Right lung (tissue), 5 donors: Measurements from ENCODE around the gene SEMA6A. TPM values are rescaled to one million over a fixed set of nuclear protein-coding genes. Genes with fewer than 3 reads are reported as not detected.
"Not testable (repeated sequence)": the region's sequence is repeated elsewhere in the genome, so short reads cannot be mapped to it uniquely, and the experiment has no call there.

Experiments
- DNase-seq, 2 donors: peaks; one replicate each; pipeline ENCODE4 v3.0.0-alpha.2; 2013
- polyA plus RNA-seq, 5 donors: library from polyadenylated mRNA; unstranded; fragments of 120-200 nt; gene quantifications; one replicate each; pipeline versions ENCODE4 v1.2.1 to v1.2.3, GENCODE V29; 2013; ENCODE audit warnings: inconsistent platforms in 1 of 5, low replicate concordance in 1 of 5; ENCODE audit not compliant: insufficient read length in 5 of 5, insufficient read depth in 1 of 5

The SEMA6A gene
- polyA plus RNA-seq, 5 donors = 31.1 to 39.8 (median 36.7) TPM

DNA sequence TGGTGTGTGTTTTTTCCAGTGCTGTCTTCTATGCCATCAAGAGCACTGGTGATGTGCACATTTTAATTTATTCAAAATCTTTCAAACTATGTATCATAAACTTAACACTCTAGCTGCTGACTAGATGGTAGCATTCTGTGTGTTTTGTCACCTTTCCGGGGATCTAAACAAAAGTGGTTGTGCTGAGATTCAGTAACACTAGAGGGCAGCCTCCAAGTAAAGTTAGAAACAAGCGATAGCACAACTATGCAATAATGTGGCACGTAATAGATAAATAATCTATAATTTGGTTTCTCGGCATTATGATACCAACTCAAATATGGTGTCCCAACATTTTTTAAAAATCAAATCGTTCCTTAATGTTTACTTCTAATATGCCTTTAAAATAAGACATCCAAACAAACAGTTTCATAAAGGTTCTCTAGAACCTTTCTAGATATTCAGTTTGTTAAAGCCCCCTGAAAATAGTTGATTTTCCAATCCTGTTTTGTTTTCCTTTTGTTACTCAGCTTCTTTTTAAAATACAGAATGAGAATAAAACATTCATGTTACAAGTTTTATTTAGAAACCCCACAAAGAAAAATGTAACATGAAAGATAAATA, 16.9 kb downstream of the SEMA6A start:
- no peak for DNase-seq

- no peak for DNase-seq
These were observed 19.9 kb downstream of the SEMA6A start for GRCh38 chr5:116554764-116555163.

DNA sequence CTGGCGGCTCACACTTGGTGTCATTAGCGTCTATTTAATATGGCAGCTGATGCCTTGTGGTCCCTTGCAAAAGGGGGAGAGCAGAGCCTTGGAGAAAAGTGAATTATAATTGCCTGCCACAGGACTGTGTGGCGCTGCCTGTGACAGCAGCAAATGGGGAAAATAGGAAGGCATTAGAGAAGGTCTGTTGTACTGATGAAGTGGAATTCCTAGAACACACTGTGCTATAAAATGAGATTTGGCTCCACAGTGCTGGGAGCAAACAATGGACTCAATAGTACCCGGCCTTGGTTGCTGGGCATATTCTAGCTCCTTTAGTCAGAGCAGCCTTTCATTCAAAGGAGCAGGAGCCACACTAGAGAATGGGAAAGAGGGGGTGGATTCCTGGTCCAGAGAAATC, 21.3 kb downstream of the SEMA6A start:
- no peak for DNase-seq

GRCh38 chr5:116550082-116550481, 24.5 kb downstream of the SEMA6A start:
- no peak for DNase-seq

- DNase-seq = no peak
These were observed 27.9 kb downstream of the SEMA6A start for GRCh38 chr5:116546743-116547124.

GRCh38 chr5:116546033-116546742, 28.4 kb downstream of the SEMA6A start:
- no peak for DNase-seq

- DNase-seq = not testable (repeated sequence)
These were observed 29.2 kb downstream of the SEMA6A start for GRCh38 chr5:116545465-116545864.

DNA sequence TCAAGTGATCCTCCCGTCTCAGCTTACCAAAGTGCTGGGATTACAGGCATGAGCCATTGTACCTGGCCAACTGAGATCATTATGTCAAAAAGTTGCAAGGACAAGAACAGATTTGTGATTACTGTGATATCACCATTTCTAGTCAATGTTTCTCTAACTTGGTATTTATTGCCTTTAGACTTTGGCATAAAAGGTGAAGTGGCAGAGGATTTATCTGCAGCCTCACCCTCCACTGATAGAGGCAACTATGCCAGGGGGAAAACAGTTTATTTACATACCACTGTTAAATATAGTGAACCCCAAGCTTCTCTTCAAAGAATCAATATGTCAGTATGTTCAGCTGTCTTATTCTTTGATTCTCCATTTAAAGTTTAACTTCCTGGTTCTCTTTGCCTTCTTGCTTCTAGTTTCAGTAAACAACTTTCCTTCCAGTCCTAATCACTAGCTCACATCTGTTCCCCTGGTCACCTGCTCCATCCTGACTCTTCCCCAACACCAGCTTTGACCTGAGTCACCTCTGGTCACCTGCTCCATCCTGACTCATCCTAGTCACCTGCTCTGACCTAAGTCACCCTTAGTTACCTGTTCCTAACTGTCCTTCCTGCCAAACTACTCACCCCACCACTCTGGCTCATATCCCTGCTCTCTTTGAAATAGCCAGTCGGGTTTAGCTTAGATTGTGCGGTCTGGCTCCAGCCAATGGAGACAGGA, 29.9 kb downstream of the SEMA6A start:
- no peak for DNase-seq

- no peak for DNase-seq
These were observed 31.1 kb downstream of the SEMA6A start for GRCh38 chr5:116543501-116543900.

DNA sequence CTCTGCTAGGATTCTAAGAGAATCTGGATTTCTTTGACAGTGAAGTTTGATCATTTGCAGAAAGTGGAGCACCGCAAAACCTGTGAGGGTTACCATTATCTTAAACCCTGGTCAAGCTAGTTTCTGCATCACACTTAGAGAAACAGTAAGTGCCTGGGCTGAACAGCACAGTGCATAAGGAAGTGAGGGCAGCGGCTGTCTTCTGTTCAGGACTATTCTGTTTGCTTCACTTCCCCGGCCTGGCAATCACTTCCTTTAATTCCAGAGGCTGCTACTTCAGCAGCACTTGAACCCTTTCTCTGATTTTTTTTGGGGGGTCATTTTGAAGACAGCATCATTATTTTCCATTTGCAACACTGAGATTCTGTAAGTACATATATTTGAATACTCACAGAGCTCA, 32.0 kb downstream of the SEMA6A start:
- no peak for DNase-seq

DNA sequence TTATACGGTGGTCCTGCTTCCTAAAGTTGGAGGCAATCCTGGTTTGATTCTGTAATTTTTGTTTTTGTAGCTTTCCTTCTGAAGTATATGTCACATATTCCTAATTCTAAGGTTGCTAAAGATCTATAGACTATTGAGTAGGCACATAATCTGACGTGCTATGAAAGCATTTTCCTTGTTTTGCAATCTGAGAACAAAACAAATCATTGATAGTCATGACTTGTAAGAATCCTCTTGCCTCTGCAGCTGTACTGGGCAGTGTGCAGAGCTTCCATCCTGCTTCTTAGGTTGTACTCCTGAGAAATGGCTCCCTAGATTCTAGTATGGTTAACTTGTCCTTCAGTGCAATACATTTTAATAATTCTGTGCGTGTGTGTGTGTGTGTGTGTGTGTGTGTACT, 35.4 kb downstream of the SEMA6A start:
- no peak for DNase-seq

- DNase-seq = no peak
These were observed 38.1 kb downstream of the SEMA6A start for GRCh38 chr5:116536316-116537083.

GRCh38 chr5:116534964-116535651, 39.5 kb downstream of the SEMA6A start:
- no peak for DNase-seq

DNA sequence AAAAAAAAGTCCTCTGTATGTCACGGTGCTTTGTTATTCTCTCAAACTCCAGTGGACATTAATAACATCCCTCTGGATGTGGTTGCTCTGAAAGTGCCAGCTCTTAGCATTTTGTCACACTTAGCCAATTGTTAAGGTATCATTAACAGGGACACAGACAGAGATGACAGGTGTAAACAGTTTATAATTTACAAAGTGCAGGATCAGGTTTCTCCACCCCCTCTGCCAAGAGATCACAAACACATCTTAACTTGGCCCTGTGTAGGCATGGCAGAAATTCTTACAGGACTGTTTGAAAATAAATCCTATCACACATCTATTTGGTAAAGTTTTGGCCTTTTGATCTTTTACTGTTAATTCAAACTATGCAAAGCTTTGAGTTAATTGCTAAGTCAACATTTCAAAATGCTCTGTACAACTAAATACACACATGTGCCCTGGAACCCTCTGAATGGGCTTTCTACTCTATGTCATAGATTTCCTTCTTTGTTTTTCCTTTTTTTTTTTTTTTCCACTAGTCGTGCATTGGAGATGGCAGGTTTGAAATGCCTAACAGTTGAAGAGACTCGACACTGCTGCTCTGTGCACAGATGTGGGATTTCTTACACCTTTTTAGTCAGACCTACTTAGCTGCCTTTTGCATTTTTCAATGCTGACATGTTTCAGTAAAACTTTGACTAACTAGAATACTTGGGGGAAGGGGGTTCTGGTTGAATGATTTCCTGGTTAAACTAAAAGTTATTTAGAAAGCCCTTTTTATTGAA, 41.7 kb downstream of the SEMA6A start:
- no peak for DNase-seq

GRCh38 chr5:116531635-116532034, 43.0 kb downstream of the SEMA6A start:
- no peak for DNase-seq

DNA sequence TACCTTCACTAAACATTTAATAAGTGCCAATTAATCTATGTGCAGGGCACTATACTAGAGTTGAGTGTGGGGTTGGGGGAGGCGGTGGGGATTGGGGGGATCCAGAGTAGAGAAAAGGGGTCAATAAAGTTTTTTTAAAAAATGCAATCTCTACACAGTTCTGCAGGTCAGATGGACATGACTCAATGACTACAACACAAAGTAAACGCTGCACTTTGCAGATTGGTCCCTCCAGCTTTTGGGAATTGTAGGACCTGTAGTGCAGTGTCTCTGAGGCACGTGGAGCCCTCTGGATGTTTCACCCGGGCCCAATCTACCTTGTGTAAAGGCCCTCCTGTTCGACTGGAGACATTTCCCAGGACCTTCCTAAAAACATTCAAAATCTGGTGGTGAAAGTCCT, 43.5 kb downstream of the SEMA6A start:
- DNase-seq = no peak

GRCh38 chr5:116530276-116530675, 44.3 kb downstream of the SEMA6A start:
- DNase-seq = no peak

DNA sequence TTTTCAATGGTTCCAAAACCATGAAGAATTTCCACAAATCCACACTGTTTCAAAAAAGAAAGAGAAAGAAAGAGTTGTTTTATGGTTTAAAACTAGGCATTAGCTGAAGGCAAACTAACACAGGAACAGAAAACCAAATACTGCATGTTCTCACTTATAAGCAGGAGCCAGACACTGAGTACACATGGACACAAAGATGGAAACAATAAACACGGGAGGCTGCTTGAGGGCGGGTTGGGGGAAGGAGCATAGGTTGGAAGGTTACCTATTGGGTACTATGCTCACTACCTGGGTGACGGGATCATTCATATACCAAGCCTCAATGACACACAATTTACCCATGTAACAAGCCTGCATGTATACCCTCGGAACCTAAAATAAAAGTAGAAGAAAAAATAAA, 45.0 kb downstream of the SEMA6A start:
- no peak for DNase-seq

DNA sequence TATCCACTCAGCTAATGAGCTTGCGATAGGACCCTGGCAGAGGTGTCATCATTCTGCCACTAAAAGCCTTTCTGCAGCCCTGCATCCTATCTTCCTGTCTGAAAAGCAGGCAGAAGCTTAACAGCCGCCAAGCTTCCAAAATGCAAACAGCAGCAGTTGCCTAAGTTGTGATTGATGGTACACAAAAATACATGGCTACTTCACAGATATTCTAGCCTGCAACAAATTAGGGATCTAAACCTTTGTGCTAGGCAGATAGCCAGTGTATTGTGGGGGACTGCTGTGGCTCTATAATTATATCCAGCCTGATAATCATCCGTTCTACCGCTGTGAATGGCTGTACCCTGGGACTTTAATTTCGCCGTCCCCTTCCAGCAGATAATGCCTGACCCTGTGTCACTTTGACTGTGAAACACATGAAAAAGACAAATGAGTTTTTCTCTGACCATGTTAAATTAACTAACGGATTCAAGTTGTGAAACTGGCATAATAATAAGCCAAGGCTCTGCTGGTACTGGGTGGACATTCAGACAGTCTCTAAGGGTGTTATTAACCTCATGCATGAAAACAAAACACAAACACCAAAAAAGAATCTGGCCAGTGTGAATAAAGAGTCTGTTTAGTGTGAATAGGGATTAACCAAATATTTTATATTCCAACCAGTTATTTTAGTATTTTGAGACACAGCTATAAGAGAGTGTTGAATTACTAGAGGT, 45.9 kb downstream of the SEMA6A start:
- DNase-seq = no peak

DNA sequence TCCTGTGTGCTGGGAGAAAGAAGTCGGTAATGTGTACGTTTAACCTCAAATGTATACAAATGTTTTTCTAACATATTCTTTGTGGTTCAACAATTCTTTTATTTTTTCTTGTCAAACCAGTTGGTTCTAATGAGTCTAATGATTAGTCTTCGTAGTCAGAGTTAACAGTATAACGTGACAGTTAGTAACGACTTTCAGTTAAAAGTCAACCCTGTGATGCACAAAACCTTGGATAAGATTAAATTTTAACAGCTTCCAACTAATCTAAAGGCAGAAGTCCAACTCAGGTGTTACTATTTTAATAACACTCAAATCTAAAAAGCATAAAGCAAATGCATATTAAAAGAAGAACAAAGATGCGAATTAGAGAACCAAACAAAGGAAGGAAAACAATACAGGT, 47.0 kb downstream of the SEMA6A start:
- DNase-seq = no peak
